Neural cell (in vitro differentiated cells): Measurements from ENCODE around the gene CAVIN3.
A peak's percentile ranks its signal among the peaks of the same experiment; 100 is the strongest.

Experiments
- CTCF ChIP-seq: fragments of 450-650 bp; IDR thresholded peaks from 2 replicates; pipeline ENCODE4 v1.5.1; 2014; ENCODE audit warnings: antibody characterized with exemption, mild to moderate bottlenecking, moderate library complexity; ENCODE audit not compliant: poor library complexity, severe bottlenecking
- EP300 ChIP-seq: fragments of 450-650 bp; conservative IDR thresholded peaks from 2 replicates; pipeline ENCODE4 v1.6.1; 2014; ENCODE audit warnings: antibody characterized with exemption, mild to moderate bottlenecking, moderate library complexity; ENCODE audit not compliant: poor library complexity, severe bottlenecking
- RAD21 ChIP-seq: fragments of 450-650 bp; conservative IDR thresholded peaks from 2 replicates; pipeline ENCODE4 v1.6.1; 2014; ENCODE audit warnings: antibody characterized with exemption, mild to moderate bottlenecking, moderate library complexity

- TF ChIP-seq CTCF (no peak), EP300 (peak; percentile 78), RAD21 (no peak)
These were observed 12.4 kb downstream of the CAVIN3 start for GRCh38 chr11:6307876-6308275.
